ENCODE data around the gene OR5M8. TPM values are rescaled to one million over a fixed set of nuclear protein-coding genes. Genes with fewer than 3 reads are reported as not detected.

Gene OR5M8
- total and polyA plus RNA-seq, 2 of the 8 experiments (the other 6 are each of a cell fraction or from before 2014, with no cell fraction given), result not detected

DNA sequence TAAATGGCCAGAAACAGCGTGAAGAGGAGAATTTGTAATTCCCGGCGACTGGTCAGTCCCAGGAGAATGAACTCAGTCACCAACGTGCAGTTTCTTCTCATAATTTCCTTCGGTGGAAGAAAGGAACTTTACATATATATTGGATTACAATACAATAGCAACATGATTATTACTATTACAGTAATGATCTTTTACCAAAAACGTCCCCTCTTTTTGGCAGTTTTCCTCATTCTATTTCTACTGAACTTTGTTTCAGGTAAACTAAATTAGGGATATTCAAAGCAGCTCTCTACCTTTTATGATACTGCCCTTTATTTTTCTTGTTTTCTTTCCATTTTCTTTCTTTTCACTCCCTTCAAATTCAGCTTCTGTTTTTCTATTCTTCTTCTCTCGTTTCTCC, at the start of gene OR5M8 (continued):
- TF ChIP-seq, protein P1, sequence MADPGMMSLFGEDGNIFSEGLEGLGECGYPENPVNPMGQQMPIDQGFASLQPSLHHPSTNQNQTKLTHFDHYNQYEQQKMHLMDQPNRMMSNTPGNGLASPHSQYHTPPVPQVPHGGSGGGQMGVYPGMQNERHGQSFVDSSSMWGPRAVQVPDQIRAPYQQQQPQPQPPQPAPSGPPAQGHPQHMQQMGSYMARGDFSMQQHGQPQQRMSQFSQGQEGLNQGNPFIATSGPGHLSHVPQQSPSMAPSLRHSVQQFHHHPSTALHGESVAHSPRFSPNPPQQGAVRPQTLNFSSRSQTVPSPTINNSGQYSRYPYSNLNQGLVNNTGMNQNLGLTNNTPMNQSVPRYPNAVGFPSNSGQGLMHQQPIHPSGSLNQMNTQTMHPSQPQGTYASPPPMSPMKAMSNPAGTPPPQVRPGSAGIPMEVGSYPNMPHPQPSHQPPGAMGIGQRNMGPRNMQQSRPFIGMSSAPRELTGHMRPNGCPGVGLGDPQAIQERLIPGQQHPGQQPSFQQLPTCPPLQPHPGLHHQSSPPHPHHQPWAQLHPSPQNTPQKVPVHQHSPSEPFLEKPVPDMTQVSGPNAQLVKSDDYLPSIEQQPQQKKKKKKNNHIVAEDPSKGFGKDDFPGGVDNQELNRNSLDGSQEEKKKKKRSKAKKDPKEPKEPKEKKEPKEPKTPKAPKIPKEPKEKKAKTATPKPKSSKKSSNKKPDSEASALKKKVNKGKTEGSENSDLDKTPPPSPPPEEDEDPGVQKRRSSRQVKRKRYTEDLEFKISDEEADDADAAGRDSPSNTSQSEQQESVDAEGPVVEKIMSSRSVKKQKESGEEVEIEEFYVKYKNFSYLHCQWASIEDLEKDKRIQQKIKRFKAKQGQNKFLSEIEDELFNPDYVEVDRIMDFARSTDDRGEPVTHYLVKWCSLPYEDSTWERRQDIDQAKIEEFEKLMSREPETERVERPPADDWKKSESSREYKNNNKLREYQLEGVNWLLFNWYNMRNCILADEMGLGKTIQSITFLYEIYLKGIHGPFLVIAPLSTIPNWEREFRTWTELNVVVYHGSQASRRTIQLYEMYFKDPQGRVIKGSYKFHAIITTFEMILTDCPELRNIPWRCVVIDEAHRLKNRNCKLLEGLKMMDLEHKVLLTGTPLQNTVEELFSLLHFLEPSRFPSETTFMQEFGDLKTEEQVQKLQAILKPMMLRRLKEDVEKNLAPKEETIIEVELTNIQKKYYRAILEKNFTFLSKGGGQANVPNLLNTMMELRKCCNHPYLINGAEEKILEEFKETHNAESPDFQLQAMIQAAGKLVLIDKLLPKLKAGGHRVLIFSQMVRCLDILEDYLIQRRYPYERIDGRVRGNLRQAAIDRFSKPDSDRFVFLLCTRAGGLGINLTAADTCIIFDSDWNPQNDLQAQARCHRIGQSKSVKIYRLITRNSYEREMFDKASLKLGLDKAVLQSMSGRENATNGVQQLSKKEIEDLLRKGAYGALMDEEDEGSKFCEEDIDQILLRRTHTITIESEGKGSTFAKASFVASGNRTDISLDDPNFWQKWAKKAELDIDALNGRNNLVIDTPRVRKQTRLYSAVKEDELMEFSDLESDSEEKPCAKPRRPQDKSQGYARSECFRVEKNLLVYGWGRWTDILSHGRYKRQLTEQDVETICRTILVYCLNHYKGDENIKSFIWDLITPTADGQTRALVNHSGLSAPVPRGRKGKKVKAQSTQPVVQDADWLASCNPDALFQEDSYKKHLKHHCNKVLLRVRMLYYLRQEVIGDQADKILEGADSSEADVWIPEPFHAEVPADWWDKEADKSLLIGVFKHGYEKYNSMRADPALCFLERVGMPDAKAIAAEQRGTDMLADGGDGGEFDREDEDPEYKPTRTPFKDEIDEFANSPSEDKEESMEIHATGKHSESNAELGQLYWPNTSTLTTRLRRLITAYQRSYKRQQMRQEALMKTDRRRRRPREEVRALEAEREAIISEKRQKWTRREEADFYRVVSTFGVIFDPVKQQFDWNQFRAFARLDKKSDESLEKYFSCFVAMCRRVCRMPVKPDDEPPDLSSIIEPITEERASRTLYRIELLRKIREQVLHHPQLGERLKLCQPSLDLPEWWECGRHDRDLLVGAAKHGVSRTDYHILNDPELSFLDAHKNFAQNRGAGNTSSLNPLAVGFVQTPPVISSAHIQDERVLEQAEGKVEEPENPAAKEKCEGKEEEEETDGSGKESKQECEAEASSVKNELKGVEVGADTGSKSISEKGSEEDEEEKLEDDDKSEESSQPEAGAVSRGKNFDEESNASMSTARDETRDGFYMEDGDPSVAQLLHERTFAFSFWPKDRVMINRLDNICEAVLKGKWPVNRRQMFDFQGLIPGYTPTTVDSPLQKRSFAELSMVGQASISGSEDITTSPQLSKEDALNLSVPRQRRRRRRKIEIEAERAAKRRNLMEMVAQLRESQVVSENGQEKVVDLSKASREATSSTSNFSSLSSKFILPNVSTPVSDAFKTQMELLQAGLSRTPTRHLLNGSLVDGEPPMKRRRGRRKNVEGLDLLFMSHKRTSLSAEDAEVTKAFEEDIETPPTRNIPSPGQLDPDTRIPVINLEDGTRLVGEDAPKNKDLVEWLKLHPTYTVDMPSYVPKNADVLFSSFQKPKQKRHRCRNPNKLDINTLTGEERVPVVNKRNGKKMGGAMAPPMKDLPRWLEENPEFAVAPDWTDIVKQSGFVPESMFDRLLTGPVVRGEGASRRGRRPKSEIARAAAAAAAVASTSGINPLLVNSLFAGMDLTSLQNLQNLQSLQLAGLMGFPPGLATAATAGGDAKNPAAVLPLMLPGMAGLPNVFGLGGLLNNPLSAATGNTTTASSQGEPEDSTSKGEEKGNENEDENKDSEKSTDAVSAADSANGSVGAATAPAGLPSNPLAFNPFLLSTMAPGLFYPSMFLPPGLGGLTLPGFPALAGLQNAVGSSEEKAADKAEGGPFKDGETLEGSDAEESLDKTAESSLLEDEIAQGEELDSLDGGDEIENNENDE (IDR thresholded peaks at IDR 0.05; ENCODE audit: insufficient replicate concordance, low read length), result no peak
- TF ChIP-seq EGR1 (IDR thresholded peaks at IDR 0.05; ENCODE audit: borderline replicate concordance, low read depth, low read length) (no peak), RAD21 (IDR thresholded peaks at IDR 0.05 in 1 of 2, conservative IDR thresholded peaks at IDR 0.05 in 1 of 2; ENCODE audit: low read depth in 2 of 2, low read length in 2 of 2) (no peak), SIN3A (conservative IDR thresholded peaks at IDR 0.05 in 1 of 2, IDR thresholded peaks at IDR 0.05 in 1 of 2; ENCODE audit: low read depth in 1 of 2, low read length in 2 of 2) (no peak), GTF2F1 (IDR thresholded peaks at IDR 0.05; ENCODE audit: borderline replicate concordance, low read depth, low read length) (no peak), ASH2L (IDR thresholded peaks at IDR 0.05; ENCODE audit: low read length) (no peak), CTBP2 (IDR thresholded peaks at IDR 0.05; ENCODE audit: borderline replicate concordance, insufficient read depth, insufficient read length, low read length) (no peak)
